ENCODE results near the gene OR4D11.
"Not testable (repeated sequence)": the region's sequence is repeated elsewhere in the genome, so short reads cannot be mapped to it uniquely, and the experiment has no call there.

The OR4D11 gene

DNA sequence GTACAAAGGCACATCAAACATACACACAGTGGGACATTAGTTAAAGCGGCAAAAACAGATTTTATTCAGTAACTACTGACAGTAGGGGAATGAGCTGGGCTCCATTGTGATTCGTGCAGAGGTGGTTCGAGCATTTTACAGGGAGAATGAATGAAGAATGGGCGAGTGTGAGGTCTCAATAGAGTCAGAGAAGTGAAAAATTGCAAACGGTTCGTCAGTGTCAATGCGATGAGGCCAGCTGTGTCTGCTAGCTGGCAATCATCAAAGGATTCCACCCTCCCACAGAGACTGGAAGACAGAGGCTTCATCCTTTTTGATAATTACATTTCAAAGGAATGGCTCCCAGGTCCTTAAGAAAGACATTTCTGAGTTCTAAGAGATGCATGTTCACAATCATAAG is 25.3 kb downstream of the OR4D11 start:
- H2AFZ ChIP-seq (ENCODE audit: low read depth, low read length), result peak overlapping the region; percentile 71
- H3K4me1 ChIP-seq (ENCODE audit: insufficient read depth, low read length), result peaks cover 10% of the 10 kb centered on the region
- peaks cover 4% of the 10 kb centered on the region for H3K27me3 ChIP-seq (ENCODE audit: insufficient read depth, low read length)
- H3K36me3 ChIP-seq (ENCODE audit: insufficient read depth, low read length), result no peaks in the 10 kb centered on the region
- H3K9me3 ChIP-seq (ENCODE audit: low read length), result no peaks in the 10 kb centered on the region
- peak overlapping the region; percentile 24 for H3K4me3 ChIP-seq (ENCODE audit: low read length)

- H3K36me3 ChIP-seq (ENCODE audit: insufficient read depth, low read length), result no peaks in the 10 kb centered on the region
- no peaks in the 10 kb centered on the region for H3K27me3 ChIP-seq (ENCODE audit: insufficient read depth, low read length)
- no peak overlapping the region for H3K4me3 ChIP-seq (ENCODE audit: low read length)
- H2AFZ ChIP-seq (ENCODE audit: low read depth, low read length), result no peak overlapping the region
- peaks cover 10% of the 10 kb centered on the region for H3K4me1 ChIP-seq (ENCODE audit: insufficient read depth, low read length)
- no peaks in the 10 kb centered on the region for H3K9me3 ChIP-seq (ENCODE audit: low read length)
Observed at GRCh38 chr11:59532620-59533019, 29.2 kb downstream of the OR4D11 start.

DNA sequence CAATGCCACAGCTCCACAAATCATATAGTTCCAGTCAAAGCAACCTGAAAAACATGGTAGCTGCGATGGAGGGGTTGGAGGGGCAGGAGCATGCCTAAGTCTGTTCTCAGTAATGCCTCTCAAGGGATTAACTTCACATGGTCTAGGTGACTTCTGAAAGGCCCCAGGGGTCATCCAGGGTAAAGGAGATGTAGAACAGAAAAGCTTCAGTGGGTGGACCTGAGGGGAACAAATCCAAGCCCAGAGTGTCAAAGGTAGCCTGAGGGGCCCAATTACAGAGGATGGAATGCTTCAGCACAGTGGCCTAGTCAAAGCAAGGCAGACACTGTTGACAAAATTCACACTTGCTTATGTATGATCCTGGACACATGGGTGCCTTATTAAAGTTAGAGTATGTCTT is 31.3 kb downstream of the OR4D11 start:
- Histone ChIP-seq H3K4me3 (ENCODE audit: low read length) (no peak overlapping the region), H2AFZ (ENCODE audit: low read depth, low read length) (no peak overlapping the region), H3K4me1 (ENCODE audit: insufficient read depth, low read length) (no peaks in the 10 kb centered on the region), H3K36me3 (ENCODE audit: insufficient read depth, low read length) (no peaks in the 10 kb centered on the region), H3K27me3 (ENCODE audit: insufficient read depth, low read length) (no peaks in the 10 kb centered on the region), H3K9me3 (ENCODE audit: low read length) (no peaks in the 10 kb centered on the region)

DNA sequence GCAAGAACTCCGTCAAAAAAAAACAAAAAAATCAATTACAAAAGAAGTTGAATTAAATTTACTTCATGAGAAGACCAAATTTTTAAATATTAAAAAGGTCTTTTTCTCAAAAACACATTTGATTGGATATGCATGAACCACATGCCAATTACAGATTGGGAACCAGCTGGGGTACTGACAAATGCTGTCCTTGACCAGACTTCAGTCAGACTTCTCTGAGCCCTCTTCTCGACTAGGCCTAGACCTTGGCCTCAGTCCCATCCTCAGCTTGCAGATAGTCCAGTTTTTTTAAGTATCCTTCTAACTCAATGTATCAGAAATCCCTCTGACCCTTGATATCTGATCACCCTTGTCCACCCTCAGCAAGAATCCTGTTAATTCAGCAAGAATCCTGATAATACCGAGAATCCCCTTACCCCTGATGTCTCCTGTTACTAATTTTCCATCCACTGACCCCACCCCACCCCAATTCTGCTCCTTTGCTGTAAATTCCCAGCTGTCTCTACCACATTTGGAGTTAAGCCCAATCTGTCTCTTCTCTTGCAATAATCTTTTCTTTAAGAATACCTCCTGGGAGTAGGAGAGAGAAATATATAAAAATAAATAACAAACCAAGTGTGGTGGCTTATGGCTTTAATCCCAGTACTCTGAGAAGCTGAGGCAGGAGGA is 38.9 kb downstream of the OR4D11 start:
- Histone ChIP-seq H2AFZ (ENCODE audit: low read depth, low read length) (no peak overlapping the region), H3K36me3 (ENCODE audit: insufficient read depth, low read length) (no peaks in the 10 kb centered on the region), H3K4me1 (ENCODE audit: insufficient read depth, low read length) (no peaks in the 10 kb centered on the region), H3K4me3 (ENCODE audit: low read length) (no peak overlapping the region), H3K27me3 (ENCODE audit: insufficient read depth, low read length) (no peaks in the 10 kb centered on the region), H3K9me3 (ENCODE audit: low read length) (no peaks in the 10 kb centered on the region)

DNA sequence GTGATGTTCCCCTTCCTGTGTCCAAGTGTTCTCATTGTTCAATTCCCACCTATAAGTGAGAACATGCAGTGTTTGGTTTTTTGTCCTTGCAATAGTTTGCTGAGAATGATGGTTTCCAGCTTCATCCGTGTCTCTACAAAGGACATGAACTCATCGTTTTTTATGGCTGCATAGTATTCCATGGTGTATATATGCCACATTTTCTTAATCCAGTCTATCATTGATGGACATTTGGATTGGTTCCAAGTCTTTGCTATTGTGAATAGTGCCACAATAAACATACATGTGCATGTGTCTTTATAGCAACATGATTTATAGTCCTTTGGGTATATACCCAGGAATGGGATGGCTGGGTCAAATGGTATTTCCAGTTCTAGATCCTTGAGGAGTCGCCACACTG is 40.3 kb downstream of the OR4D11 start:
- not testable (repeated sequence) for H3K36me3 ChIP-seq (ENCODE audit: insufficient read depth, low read length); H3K27me3 ChIP-seq (ENCODE audit: insufficient read depth, low read length); H2AFZ ChIP-seq (ENCODE audit: low read depth, low read length); H3K4me1 ChIP-seq (ENCODE audit: insufficient read depth, low read length); H3K9me3 ChIP-seq (ENCODE audit: low read length); H3K4me3 ChIP-seq (ENCODE audit: low read length)

DNA sequence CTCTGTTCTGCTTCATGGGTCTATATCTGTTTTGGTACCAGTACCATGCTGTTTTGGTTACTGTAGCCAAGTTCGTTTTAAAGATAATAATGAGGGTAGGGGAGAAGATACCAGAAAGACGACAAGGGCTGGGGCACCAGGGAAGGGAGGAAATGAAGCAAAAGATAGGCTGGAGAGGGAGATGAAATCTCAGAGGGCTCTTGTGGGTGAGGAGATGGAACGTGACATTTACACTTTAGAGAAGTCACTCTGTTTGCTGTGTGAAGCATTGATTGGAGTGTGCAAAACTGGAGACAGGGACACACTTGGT is 41.4 kb downstream of the OR4D11 start:
- Histone ChIP-seq H3K9me3 (ENCODE audit: low read length) (no peaks in the 10 kb centered on the region), H3K27me3 (ENCODE audit: insufficient read depth, low read length) (no peaks in the 10 kb centered on the region), H3K36me3 (ENCODE audit: insufficient read depth, low read length) (no peaks in the 10 kb centered on the region), H3K4me1 (ENCODE audit: insufficient read depth, low read length) (peaks cover 9% of the 10 kb centered on the region), H3K4me3 (ENCODE audit: low read length) (no peak overlapping the region), H2AFZ (ENCODE audit: low read depth, low read length) (no peak overlapping the region)

DNA sequence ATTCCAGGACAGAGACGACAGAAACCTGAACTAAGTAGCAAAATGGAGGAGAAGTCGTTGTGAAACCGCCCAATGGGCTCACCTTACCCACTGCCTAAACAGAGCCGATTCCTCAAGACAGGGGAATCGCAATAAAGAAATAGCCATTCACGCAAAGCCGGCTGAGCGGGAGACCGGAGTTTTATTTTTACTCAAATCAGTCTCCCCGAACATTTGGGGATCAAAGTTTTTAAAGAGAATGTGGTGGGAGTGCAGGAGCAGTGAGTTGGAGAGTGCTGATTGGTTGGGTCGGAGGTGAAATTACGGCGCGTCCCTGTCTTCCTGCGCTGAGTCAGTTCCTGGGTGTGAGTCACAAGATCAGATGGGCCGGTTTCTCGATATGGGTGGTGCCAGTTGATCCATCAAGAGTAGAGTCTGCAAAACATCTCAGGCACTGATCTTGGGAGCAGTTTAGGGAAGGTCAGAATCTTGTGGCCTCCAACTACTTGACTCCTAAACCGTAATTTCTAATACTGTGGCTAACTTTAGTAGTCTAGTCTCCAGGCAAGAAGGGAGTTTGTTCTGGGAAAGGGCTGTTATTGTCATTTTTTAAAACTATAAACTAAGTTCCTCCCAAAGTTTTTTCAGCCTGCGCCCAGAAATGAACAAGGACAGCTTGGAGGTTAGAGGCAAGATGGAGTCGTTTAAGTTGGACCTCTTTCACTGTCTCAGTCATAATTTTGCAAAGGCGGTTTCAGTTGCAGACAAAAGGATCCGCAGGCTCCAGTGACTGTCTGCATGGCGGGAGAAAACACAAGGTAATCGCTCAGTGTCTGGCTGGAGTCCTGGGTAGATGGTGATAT is 42.0 kb downstream of the OR4D11 start:
- no peaks in the 10 kb centered on the region for H3K36me3 ChIP-seq (ENCODE audit: insufficient read depth, low read length)
- peaks cover 9% of the 10 kb centered on the region for H3K4me1 ChIP-seq (ENCODE audit: insufficient read depth, low read length)
- H2AFZ ChIP-seq (ENCODE audit: low read depth, low read length), result no peak overlapping the region
- no peaks in the 10 kb centered on the region for H3K27me3 ChIP-seq (ENCODE audit: insufficient read depth, low read length)
- no peaks in the 10 kb centered on the region for H3K9me3 ChIP-seq (ENCODE audit: low read length)
- no peak overlapping the region for H3K4me3 ChIP-seq (ENCODE audit: low read length)

- not testable (repeated sequence) for H3K4me1 ChIP-seq (ENCODE audit: insufficient read depth, low read length); H3K27me3 ChIP-seq (ENCODE audit: insufficient read depth, low read length); H3K36me3 ChIP-seq (ENCODE audit: insufficient read depth, low read length); H3K4me3 ChIP-seq (ENCODE audit: low read length); H2AFZ ChIP-seq (ENCODE audit: low read depth, low read length); H3K9me3 ChIP-seq (ENCODE audit: low read length)
Observed at GRCh38 chr11:59547605-59548308, 44.4 kb downstream of the OR4D11 start.

GRCh38 chr11:59548309-59548656 is 44.9 kb downstream of the OR4D11 start:
- H2AFZ ChIP-seq (ENCODE audit: low read depth, low read length), result no peak overlapping the region
- H3K4me1 ChIP-seq (ENCODE audit: insufficient read depth, low read length), result peaks cover 9% of the 10 kb centered on the region
- H3K4me3 ChIP-seq (ENCODE audit: low read length), result no peak overlapping the region
- H3K9me3 ChIP-seq (ENCODE audit: low read length), result no peaks in the 10 kb centered on the region
- H3K36me3 ChIP-seq (ENCODE audit: insufficient read depth, low read length), result no peaks in the 10 kb centered on the region
- no peaks in the 10 kb centered on the region for H3K27me3 ChIP-seq (ENCODE audit: insufficient read depth, low read length)

GRCh38 chr11:59550368-59550841 is 47.0 kb downstream of the OR4D11 start:
- Histone ChIP-seq H2AFZ (ENCODE audit: low read depth, low read length) (peak overlapping the region; percentile 71), H3K27me3 (ENCODE audit: insufficient read depth, low read length) (no peaks in the 10 kb centered on the region), H3K9me3 (ENCODE audit: low read length) (no peaks in the 10 kb centered on the region), H3K4me1 (ENCODE audit: insufficient read depth, low read length) (peaks cover 9% of the 10 kb centered on the region), H3K36me3 (ENCODE audit: insufficient read depth, low read length) (no peaks in the 10 kb centered on the region), H3K4me3 (ENCODE audit: low read length) (peak overlapping the region; percentile 81)

- no peaks in the 10 kb centered on the region for H3K27me3 ChIP-seq (ENCODE audit: insufficient read depth, low read length)
- no peaks in the 10 kb centered on the region for H3K9me3 ChIP-seq (ENCODE audit: low read length)
- H3K36me3 ChIP-seq (ENCODE audit: insufficient read depth, low read length), result no peaks in the 10 kb centered on the region
- peaks cover 10% of the 10 kb centered on the region for H3K4me1 ChIP-seq (ENCODE audit: insufficient read depth, low read length)
- H2AFZ ChIP-seq (ENCODE audit: low read depth, low read length), result peak overlapping the region; percentile 66
- peak overlapping the region; percentile 81 for H3K4me3 ChIP-seq (ENCODE audit: low read length)
Observed at GRCh38 chr11:59550842-59551658, 47.7 kb downstream of the OR4D11 start.

DNA sequence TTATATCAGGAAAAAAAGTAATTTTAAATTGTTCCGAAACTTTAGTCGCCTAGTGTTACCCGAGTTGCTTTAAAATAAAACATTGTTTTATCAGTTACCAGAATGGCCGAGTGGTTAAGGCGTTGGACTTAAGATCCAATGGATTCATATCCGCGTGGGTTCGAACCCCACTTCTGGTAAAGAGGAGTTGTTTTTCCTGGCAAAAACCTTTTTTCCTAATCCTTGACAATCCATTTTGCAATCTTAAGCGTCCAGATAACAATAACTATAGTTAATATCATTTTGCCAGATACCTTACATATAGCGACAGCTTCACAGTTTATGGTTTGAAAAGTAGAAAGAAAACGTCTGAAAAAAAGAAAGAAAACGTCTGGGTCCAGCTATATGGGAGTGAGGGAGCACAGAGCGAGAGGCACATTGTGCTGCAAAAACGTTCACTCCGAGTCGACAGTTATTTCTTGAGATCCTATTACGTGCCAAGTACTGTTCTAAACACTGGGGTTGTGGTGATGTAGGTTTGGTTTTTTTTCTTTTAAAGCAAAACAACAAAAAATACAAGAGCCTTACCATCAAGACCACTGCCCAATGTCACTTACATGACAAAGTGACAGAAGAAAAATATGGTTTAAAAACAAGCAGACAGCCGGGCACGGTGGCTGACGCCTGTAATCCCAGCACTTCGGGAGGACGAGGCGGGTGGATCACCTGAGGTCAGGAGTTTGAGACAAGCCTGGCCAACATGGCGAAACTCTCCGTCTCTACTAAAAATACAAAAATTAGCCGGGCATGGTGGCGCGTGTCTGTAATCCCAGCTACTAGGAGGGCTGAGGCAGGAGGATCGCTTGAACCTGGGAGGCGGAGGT is 48.5 kb downstream of the OR4D11 start:
- Histone ChIP-seq H3K27me3 (ENCODE audit: insufficient read depth, low read length) (no peaks in the 10 kb centered on the region), H3K4me1 (ENCODE audit: insufficient read depth, low read length) (peaks cover 11% of the 10 kb centered on the region), H3K36me3 (ENCODE audit: insufficient read depth, low read length) (no peaks in the 10 kb centered on the region), H2AFZ (ENCODE audit: low read depth, low read length) (peak overlapping the region; percentile 66), H3K4me3 (ENCODE audit: low read length) (peak overlapping the region; percentile 81), H3K9me3 (ENCODE audit: low read length) (no peaks in the 10 kb centered on the region)

Data from neuron (in vitro differentiated cells).